GM12874 (cell line): ENCODE measurements around the gene PGAM2.

Experiments
- TF ChIP-seq, protein P1 (sequence below): IDR thresholded peaks from 2 replicates; pipeline ENCODE4 v1.5.1; 2011; ENCODE audit warnings: low read depth, mild to moderate bottlenecking, control low read depth, low read length, moderate library complexity; ENCODE audit not compliant: insufficient read depth

Gene PGAM2

GRCh38 chr7:44084701-44085100 lies 19.3 kb upstream of the PGAM2 start:
- TF ChIP-seq, protein P1, sequence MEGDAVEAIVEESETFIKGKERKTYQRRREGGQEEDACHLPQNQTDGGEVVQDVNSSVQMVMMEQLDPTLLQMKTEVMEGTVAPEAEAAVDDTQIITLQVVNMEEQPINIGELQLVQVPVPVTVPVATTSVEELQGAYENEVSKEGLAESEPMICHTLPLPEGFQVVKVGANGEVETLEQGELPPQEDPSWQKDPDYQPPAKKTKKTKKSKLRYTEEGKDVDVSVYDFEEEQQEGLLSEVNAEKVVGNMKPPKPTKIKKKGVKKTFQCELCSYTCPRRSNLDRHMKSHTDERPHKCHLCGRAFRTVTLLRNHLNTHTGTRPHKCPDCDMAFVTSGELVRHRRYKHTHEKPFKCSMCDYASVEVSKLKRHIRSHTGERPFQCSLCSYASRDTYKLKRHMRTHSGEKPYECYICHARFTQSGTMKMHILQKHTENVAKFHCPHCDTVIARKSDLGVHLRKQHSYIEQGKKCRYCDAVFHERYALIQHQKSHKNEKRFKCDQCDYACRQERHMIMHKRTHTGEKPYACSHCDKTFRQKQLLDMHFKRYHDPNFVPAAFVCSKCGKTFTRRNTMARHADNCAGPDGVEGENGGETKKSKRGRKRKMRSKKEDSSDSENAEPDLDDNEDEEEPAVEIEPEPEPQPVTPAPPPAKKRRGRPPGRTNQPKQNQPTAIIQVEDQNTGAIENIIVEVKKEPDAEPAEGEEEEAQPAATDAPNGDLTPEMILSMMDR, result no peak

DNA sequence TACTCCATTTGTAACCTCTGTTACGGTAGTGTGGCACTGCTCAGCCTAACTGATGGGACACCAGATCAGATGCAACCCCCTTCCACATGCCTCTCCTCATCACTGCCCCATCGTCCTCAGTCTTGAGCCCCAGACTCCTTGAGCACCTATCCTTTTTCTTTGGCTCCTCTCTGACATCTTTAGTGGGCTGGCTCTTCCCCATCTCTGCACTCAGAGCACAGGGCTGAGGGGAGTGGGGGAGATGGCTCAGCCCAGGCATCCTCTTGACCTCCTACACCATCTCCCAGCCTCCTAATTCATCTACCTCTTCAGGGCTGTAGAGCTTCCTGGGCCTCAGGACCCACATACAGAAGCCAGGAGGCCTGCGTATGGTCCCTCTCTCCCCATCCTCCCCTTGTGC lies 18.4 kb upstream of the PGAM2 start:
- TF ChIP-seq, protein P1, result no peak

DNA sequence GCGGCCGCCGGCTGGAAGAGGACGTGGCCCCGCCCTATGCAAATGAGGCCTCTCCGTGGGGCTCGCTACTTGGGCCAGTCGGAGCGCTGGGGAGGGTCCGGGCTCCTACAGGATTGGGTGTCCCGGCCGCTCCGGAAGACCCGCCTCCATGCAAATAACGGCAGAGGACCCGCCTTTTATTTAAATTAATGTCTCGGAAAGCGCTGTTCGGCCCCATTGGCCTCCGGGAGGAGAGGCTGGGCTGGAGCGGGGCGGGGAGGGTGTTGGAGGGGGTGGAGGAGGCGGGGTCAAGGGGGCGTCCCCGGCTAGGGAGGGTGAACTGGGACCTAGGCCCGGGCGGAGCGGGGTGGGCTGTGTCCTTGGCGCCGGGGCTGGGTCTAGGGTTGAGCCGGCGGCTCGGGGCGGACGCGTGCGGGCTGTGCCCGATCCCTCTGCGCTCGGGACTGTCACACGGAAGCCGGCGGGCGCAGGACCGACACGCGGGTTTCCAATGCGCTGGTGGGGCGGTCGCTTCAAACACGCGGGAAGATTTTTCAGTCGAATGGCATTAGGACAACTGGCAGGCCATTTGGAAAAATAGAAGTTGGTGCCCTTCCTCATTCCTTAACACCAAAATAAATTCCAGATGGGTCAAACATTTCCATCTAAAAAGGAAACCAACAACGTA lies 17.3 kb upstream of the PGAM2 start:
- TF ChIP-seq, protein P1, result no peak

- TF ChIP-seq, protein P1, result no peak
Measured at GRCh38 chr7:44081266-44081748, 15.9 kb upstream of the PGAM2 start.

GRCh38 chr7:44080686-44081265 lies 15.4 kb upstream of the PGAM2 start:
- TF ChIP-seq, protein P1, result no peak

GRCh38 chr7:44080118-44080517 lies 14.8 kb upstream of the PGAM2 start:
- TF ChIP-seq, protein P1, result no peak

DNA sequence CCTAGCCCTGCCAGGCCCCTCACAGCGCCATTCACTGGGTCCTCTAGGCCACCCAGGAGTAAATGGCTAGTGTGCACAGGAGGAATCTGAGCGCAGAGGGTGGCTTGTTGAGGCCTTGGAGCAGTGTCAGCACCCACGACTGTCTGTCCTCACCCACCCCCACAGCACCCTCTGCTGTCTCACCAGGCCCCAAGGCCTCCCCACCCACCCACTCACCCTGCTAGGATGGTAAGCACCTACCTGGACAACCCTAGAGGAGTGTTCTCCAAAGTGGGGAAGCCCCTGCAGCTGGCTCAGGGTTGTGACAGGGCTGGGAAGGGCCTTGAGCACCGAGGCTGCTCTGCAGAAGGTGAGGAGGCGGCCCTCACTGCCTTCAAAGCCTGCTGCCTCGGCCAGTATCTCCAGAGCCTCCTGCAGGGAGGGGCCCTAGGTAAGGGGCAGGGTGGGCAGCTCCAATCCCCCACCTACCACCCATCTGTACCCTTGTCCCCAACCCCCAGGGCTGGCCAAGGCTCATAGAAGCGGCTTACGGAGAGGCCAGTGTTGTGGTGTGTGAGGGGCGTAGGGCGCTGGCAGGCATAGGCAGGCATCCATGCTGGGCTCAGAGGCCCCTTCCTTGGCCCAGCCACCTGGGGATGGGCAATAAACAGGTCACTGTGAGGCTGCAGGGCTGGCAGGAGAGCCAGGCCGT lies 14.1 kb upstream of the PGAM2 start:
- TF ChIP-seq, protein P1, result no peak
